ENCODE measurements around the gene TEN1. TPM values are rescaled to one million over a fixed set of nuclear protein-coding genes. Genes with fewer than 3 reads are reported as not detected.
"Not testable (repeated sequence)": the region's sequence is repeated elsewhere in the genome, so short reads cannot be mapped to it uniquely, and the experiment has no call there.

The TEN1 gene
- total RNA-seq, 1 experiment from 2014 or later: 19.3 TPM

- WGBS (ENCODE audit: extremely low coverage, insufficient read length, low lambda C conversion rate): no CpG with 5 or more reads among the region's 11 CpGs
Observed at GRCh38 chr17:76044475-76045007, 65.5 kb downstream of the TEN1 start.

More at GRCh38 chr17:76044475-76045007, 65.5 kb downstream of the TEN1 start:
- H3K79me2 ChIP-seq (ENCODE audit: insufficient read depth, low read length); H3K27ac ChIP-seq (ENCODE audit: insufficient read length, low read depth, low read length); DNase-seq; H3K23ac ChIP-seq (ENCODE audit: insufficient read length, low read depth, low read length); H2BK12ac ChIP-seq (ENCODE audit: insufficient read length, low read depth, low read length); H2BK20ac ChIP-seq (ENCODE audit: low read depth, low read length, poor library complexity, severe bottlenecking); H3K23me2 ChIP-seq (ENCODE audit: insufficient read length, low read depth, low read length, poor library complexity, severe bottlenecking); H4K8ac ChIP-seq (replicated peaks; ENCODE audit: insufficient read length, low read depth, low read length); H3K27me3 Mint-ChIP-seq (ENCODE audit: low read depth); H3K4me2 ChIP-seq (ENCODE audit: insufficient read depth, insufficient read length, low read length); H2BK15ac ChIP-seq (ENCODE audit: low read depth, low read length); H2AK5ac ChIP-seq (ENCODE audit: insufficient read length, low read length); H3T11ph ChIP-seq (ENCODE audit: low read length); H4K91ac ChIP-seq (ENCODE audit: insufficient read length, low read depth, low read length); H3K27me3 ChIP-seq (ENCODE audit: insufficient read depth, low read length); H3K9me3 ChIP-seq (ENCODE audit: control insufficient read depth, low read depth, low read length); H2AFZ ChIP-seq (ENCODE audit: low read length); H4K20me1 ChIP-seq (ENCODE audit: control insufficient read depth, insufficient read depth, insufficient read length); H4K5ac ChIP-seq (ENCODE audit: insufficient read length, low read depth, low read length); H2BK120ac ChIP-seq (ENCODE audit: low read depth, low read length, poor library complexity, severe bottlenecking); H3K79me1 ChIP-seq (ENCODE audit: insufficient read depth, low read depth, low read length, poor library complexity, severe bottlenecking); H3K9me3 Mint-ChIP-seq; H2BK5ac ChIP-seq (ENCODE audit: insufficient read length, low read length); H3K4me1 ChIP-seq (ENCODE audit: insufficient read depth, low read length); H3K4ac ChIP-seq (ENCODE audit: low read depth, low read length); H3K4me3 Mint-ChIP-seq; H3K18ac ChIP-seq (ENCODE audit: insufficient read length, low read depth, low read length); H3K14ac ChIP-seq (ENCODE audit: insufficient read depth, low read length); H3K9ac ChIP-seq (ENCODE audit: extremely low read depth, insufficient read length, low read length); H3K56ac ChIP-seq (ENCODE audit: insufficient read length, low read depth, low read length): not testable (repeated sequence)
- Mint-ChIP-seq H3K4me1 (peaks cover 23 to 27% of the 10 kb centered on the region in 2 experiments), H3K27ac (peak overlapping the region in 2 of 3 experiments; percentile 30 to 70; a peak in 3 of 7 replicates), H3K36me3 (ENCODE audit: insufficient read depth in 1 of 3, low read depth in 3 of 3) (peaks cover 54 to 91% (median 80%) of the 10 kb centered on the region in 3 experiments)

All from H9 (cell line).